Activated T-cell treated with anti-CD3 and anti-CD28 coated beads, Interleukin-2, amount 50 U/mL, for 72 hours (primary cell): ENCODE data around the gene CFAP97D1. TPM values are rescaled to one million over a fixed set of nuclear protein-coding genes. Genes with fewer than 3 reads are reported as not detected.

Experiments used
- ATAC-seq, 2 donors: fragments of 150-1000 bp; cut with Tn5 transposase; replicated peaks in 1 of 2; 2 replicates each; pipeline ENCODE4 v1.10.0; 2021; ENCODE audit warnings: moderate library complexity in 2 of 2, mild to moderate bottlenecking in 1 of 2
- DNase-seq, 2 donors: peaks; one replicate each; pipeline ENCODE4 v3.0.0; 2021 to 2022; ENCODE audit warnings: mixed read lengths in 1 of 2
- H3K27ac Mint-ChIP-seq: one replicate; pipeline ENCODE4 v1.8.0; 2022; ENCODE audit warnings: mild to moderate bottlenecking, moderate library complexity, mixed read lengths
- H3K27me3 Mint-ChIP-seq: one replicate; pipeline ENCODE4 v1.8.0; 2022; ENCODE audit warnings: low read depth, mixed read lengths
- H3K36me3 Mint-ChIP-seq, 2 donors: one replicate each; pipeline ENCODE4 v1.8.0; 2022; ENCODE audit warnings: mixed read lengths in 2 of 2, mild to moderate bottlenecking in 1 of 2; ENCODE audit not compliant: insufficient read depth in 2 of 2
- H3K4me1 Mint-ChIP-seq: one replicate; pipeline ENCODE4 v1.8.0; 2022; ENCODE audit warnings: low read depth, mixed read lengths
- H3K4me3 Mint-ChIP-seq, 2 donors: one replicate each; pipeline ENCODE4 v1.8.0; 2022; ENCODE audit warnings: mild to moderate bottlenecking in 2 of 2, mixed read lengths in 2 of 2, moderate library complexity in 2 of 2
- H3K9me3 Mint-ChIP-seq, 2 donors: one replicate each; pipeline ENCODE4 v1.8.0; 2022; ENCODE audit warnings: mixed read lengths in 2 of 2
- total RNA-seq, 2 donors: library from RNA; stranded (reverse); gene quantifications; one replicate each; pipeline ENCODE4 v1.2.3, GENCODE V29; 2022

Gene CFAP97D1
- total RNA-seq, 2 donors from 2014 or later, result not detected

- peaks cover 6% of the 10 kb centered on the region for H3K27me3 Mint-ChIP-seq
- H3K27ac Mint-ChIP-seq, result no peak overlapping the region
- H3K4me3 Mint-ChIP-seq, result no peak overlapping the region
- H3K9me3 Mint-ChIP-seq, result no peaks in the 10 kb centered on the region
- H3K4me1 Mint-ChIP-seq, result no peaks in the 10 kb centered on the region
- no peak for DNase-seq
- no peaks in the 10 kb centered on the region for H3K36me3 Mint-ChIP-seq
- ATAC-seq, result no peak
These were observed 32.4 kb downstream of the CFAP97D1 start for GRCh38 chr17:43812396-43813265.

- Mint-ChIP-seq H3K4me3 (no peak overlapping the region), H3K27ac (no peak overlapping the region), H3K27me3 (peaks cover 6% of the 10 kb centered on the region), H3K4me1 (no peaks in the 10 kb centered on the region), H3K9me3 (no peaks in the 10 kb centered on the region), H3K36me3 (no peaks in the 10 kb centered on the region)
- ATAC-seq (no peak), DNase-seq (no peak)
These were observed 33.2 kb downstream of the CFAP97D1 start for GRCh38 chr17:43813386-43813785.

GRCh38 chr17:43814026-43814425 is 33.8 kb downstream of the CFAP97D1 start:
- Mint-ChIP-seq H3K9me3 (no peaks in the 10 kb centered on the region), H3K27me3 (peaks cover 6% of the 10 kb centered on the region), H3K36me3 (no peaks in the 10 kb centered on the region), H3K4me1 (no peaks in the 10 kb centered on the region), H3K27ac (no peak overlapping the region), H3K4me3 (no peak overlapping the region)
- ATAC-seq (no peak), DNase-seq (no peak)

- DNase-seq (no peak), ATAC-seq (no peak)
- no peaks in the 10 kb centered on the region for H3K9me3 Mint-ChIP-seq
- no peak overlapping the region for H3K27ac Mint-ChIP-seq
- peaks cover 4% of the 10 kb centered on the region for H3K4me1 Mint-ChIP-seq
- H3K36me3 Mint-ChIP-seq, result no peaks in the 10 kb centered on the region
- H3K4me3 Mint-ChIP-seq, result no peak overlapping the region
- peaks cover 6% of the 10 kb centered on the region for H3K27me3 Mint-ChIP-seq
These were observed 34.5 kb downstream of the CFAP97D1 start for GRCh38 chr17:43814714-43815113.

- no peaks in the 10 kb centered on the region for H3K9me3 Mint-ChIP-seq
- no peak for ATAC-seq
- H3K27me3 Mint-ChIP-seq, result peaks cover 6% of the 10 kb centered on the region
- no peaks in the 10 kb centered on the region for H3K36me3 Mint-ChIP-seq
- no peak overlapping the region for H3K27ac Mint-ChIP-seq
- peaks cover 7% of the 10 kb centered on the region for H3K4me1 Mint-ChIP-seq
- no peak overlapping the region for H3K4me3 Mint-ChIP-seq
- DNase-seq, result no peak
These were observed 36.4 kb downstream of the CFAP97D1 start for GRCh38 chr17:43816336-43817320.

GRCh38 chr17:43817826-43818225 is 37.6 kb downstream of the CFAP97D1 start:
- Mint-ChIP-seq H3K36me3 (no peaks in the 10 kb centered on the region), H3K9me3 (no peaks in the 10 kb centered on the region), H3K27ac (no peak overlapping the region), H3K4me1 (peaks cover 7% of the 10 kb centered on the region), H3K27me3 (peaks cover 6% of the 10 kb centered on the region), H3K4me3 (no peak overlapping the region)
- no peak for DNase-seq
- ATAC-seq, result no peak

GRCh38 chr17:43818966-43819365 is 38.7 kb downstream of the CFAP97D1 start:
- H3K36me3 Mint-ChIP-seq, result no peaks in the 10 kb centered on the region
- no peak for ATAC-seq
- H3K4me1 Mint-ChIP-seq, result peaks cover 7% of the 10 kb centered on the region
- no peak overlapping the region for H3K4me3 Mint-ChIP-seq
- no peak for DNase-seq
- H3K9me3 Mint-ChIP-seq, result no peaks in the 10 kb centered on the region
- no peak overlapping the region for H3K27ac Mint-ChIP-seq
- H3K27me3 Mint-ChIP-seq, result no peaks in the 10 kb centered on the region

GRCh38 chr17:43820759-43821158 is 40.5 kb downstream of the CFAP97D1 start:
- no peak overlapping the region for H3K4me3 Mint-ChIP-seq
- ATAC-seq, result no peak
- no peak for DNase-seq
- peaks cover 7% of the 10 kb centered on the region for H3K4me1 Mint-ChIP-seq
- H3K27me3 Mint-ChIP-seq, result no peaks in the 10 kb centered on the region
- H3K27ac Mint-ChIP-seq, result no peak overlapping the region
- H3K36me3 Mint-ChIP-seq, result no peaks in the 10 kb centered on the region
- no peaks in the 10 kb centered on the region for H3K9me3 Mint-ChIP-seq

GRCh38 chr17:43822570-43823190 is 42.4 kb downstream of the CFAP97D1 start:
- no peaks in the 10 kb centered on the region for H3K27me3 Mint-ChIP-seq
- H3K9me3 Mint-ChIP-seq, result no peaks in the 10 kb centered on the region
- no peak overlapping the region for H3K27ac Mint-ChIP-seq
- no peak overlapping the region for H3K4me3 Mint-ChIP-seq
- H3K36me3 Mint-ChIP-seq, result no peaks in the 10 kb centered on the region
- H3K4me1 Mint-ChIP-seq, result peaks cover 7% of the 10 kb centered on the region
- DNase-seq (no peak), ATAC-seq (no peak)

- Mint-ChIP-seq H3K36me3 (no peaks in the 10 kb centered on the region), H3K4me3 (no peak overlapping the region), H3K27me3 (no peaks in the 10 kb centered on the region), H3K4me1 (peaks cover 7% of the 10 kb centered on the region), H3K9me3 (no peaks in the 10 kb centered on the region), H3K27ac (no peak overlapping the region)
- no peak for ATAC-seq
- no peak for DNase-seq
These were observed 43.3 kb downstream of the CFAP97D1 start for GRCh38 chr17:43823350-43824084.

GRCh38 chr17:43825567-43825966 is 45.3 kb downstream of the CFAP97D1 start:
- H3K4me3 Mint-ChIP-seq, result no peak overlapping the region
- peaks cover 4% of the 10 kb centered on the region for H3K4me1 Mint-ChIP-seq
- H3K36me3 Mint-ChIP-seq, result no peaks in the 10 kb centered on the region
- DNase-seq (no peak), ATAC-seq (no peak)
- no peaks in the 10 kb centered on the region for H3K9me3 Mint-ChIP-seq
- H3K27ac Mint-ChIP-seq, result no peak overlapping the region
- peaks cover 6% of the 10 kb centered on the region for H3K27me3 Mint-ChIP-seq

GRCh38 chr17:43826206-43826605 is 46.0 kb downstream of the CFAP97D1 start:
- Mint-ChIP-seq H3K36me3 (no peaks in the 10 kb centered on the region), H3K4me3 (no peak overlapping the region), H3K9me3 (no peaks in the 10 kb centered on the region), H3K27me3 (peaks cover 12% of the 10 kb centered on the region), H3K4me1 (peaks cover 10% of the 10 kb centered on the region), H3K27ac (no peak overlapping the region)
- no peak for ATAC-seq
- no peak for DNase-seq
